ENCODE data around the gene SIK3.

Gene SIK3

GRCh38 chr11:117100556-117100955, 2.3 kb upstream of the SIK3 start:
- no peaks in the 10 kb centered on the region for H3K36me3 ChIP-seq (ENCODE audit: insufficient read depth, low read length)
- no peak overlapping the region for H3K9ac ChIP-seq (ENCODE audit: low read depth, low read length)
- H3K9me3 ChIP-seq (ENCODE audit: insufficient read depth, low read depth, low read length) = no peaks in the 10 kb centered on the region
- H3K27me3 ChIP-seq (ENCODE audit: insufficient read depth, low read length) = no peaks in the 10 kb centered on the region
- H3K27ac ChIP-seq (ENCODE audit: low read depth, low read length) = no peak overlapping the region
- 93% methylated on average over 3 of the region's 3 CpGs for WGBS
- no peak overlapping the region for H3K4me3 ChIP-seq (ENCODE audit: low read length)
- peaks cover 14% of the 10 kb centered on the region for H3K4me1 ChIP-seq (ENCODE audit: insufficient read depth, low read length)

DNA sequence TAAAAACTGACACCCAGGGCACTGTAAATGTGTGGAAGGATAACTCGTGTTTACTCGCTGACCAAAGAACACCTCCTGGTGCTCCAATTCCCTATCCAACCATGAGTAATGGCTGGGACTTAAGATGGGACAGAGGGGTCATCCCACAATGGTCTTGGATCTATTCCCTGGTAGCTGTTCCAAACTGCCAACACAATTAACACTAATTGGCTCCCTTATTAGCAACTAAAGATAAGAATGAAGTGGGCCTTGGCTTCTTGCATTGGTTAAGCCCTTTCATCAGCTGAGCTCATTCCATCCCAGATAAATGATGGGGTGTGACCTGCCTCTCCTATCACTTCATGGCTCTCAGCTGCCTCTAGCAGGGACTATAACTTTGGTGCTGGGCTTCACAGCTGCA, 1.5 kb upstream of the SIK3 start:
- Histone ChIP-seq H3K9ac (ENCODE audit: low read depth, low read length) (no peak overlapping the region), H3K4me3 (ENCODE audit: low read length) (no peak overlapping the region), H3K4me1 (ENCODE audit: insufficient read depth, low read length) (peaks cover 23% of the 10 kb centered on the region), H3K27ac (ENCODE audit: low read depth, low read length) (no peak overlapping the region), H3K36me3 (ENCODE audit: insufficient read depth, low read length) (no peaks in the 10 kb centered on the region), H3K9me3 (ENCODE audit: insufficient read depth, low read depth, low read length) (no peaks in the 10 kb centered on the region), H3K27me3 (ENCODE audit: insufficient read depth, low read length) (no peaks in the 10 kb centered on the region)
- WGBS = 94% methylated on average over 2 of the region's 2 CpGs

DNA sequence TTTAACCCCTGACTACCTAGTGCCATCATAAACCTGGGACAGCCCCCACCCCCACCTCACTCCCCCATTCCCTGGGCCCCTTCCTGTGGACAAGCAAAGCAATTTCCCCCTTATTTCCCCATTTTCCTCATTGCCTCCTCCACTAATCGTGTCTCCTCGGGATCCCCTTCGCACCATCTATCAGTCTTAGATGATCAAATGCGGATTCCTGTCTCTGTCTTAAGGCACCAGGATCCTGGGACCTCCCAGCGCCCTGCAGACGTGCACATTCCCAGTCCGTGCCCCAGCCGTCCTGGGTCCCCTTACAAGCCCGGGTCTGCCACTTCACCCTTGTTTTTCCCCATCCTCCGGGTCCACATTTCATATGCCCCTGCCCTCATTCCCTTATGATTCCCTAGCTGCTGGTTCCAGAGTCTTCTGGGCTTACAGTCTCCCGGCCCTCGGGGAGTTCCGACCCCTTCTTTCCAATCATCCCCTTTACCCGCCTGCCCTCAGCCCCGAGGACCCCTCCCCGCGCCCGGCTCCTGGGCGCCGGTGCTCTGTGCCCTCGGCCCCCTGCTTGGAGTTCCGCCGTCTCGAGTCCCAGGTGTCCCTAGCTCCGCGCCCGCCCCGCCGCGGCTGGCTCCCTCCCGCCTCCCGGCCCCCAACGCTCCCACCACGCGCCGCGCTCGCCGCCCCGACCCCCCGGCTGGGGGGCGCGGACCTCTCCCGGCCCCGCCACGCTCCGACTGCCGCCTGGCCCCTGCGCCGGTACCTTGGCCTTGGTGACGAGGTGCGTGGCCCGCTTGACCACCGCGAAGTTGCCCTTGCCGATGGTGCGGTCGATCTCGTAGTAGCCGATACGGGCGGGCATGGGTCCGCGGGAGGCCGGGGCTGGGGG, 599 bp downstream of the SIK3 start:
- WGBS = under 1% methylated on average over 65 of the region's 65 CpGs
- H3K27ac ChIP-seq (ENCODE audit: low read depth, low read length) = peak overlapping the region; percentile 75

DNA sequence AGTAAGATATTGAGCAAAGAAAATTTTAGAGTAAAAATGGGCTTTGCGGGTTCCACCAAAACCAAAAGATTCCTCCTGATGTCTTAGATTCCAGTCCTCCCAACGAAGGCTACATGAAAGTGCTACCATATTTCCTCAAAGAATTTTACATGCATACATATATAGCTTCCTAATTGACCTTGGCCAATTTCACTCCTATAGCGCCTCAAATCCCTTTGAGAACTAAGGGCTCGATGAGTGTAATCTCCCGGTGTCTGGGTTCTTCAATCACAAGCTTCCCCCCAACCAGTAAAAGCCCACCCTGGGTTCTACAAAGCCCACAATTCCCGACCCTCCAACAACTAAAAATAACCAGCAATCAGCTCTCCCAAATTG, 1.2 kb downstream of the SIK3 start:
- 43% methylated on average over 6 of the region's 6 CpGs for whole genome bisulfite sequencing
- Histone ChIP-seq H3K4me3 (ENCODE audit: low read length) (peak overlapping the region; percentile 76), H3K27ac (ENCODE audit: low read depth, low read length) (no peak overlapping the region), H3K9me3 (ENCODE audit: insufficient read depth, low read depth, low read length) (no peaks in the 10 kb centered on the region), H3K36me3 (ENCODE audit: insufficient read depth, low read length) (no peaks in the 10 kb centered on the region), H3K4me1 (ENCODE audit: insufficient read depth, low read length) (peaks cover 23% of the 10 kb centered on the region), H3K9ac (ENCODE audit: low read depth, low read length) (0 out of 2 replicates have a peak overlapping the region, but pooled peaks have one; percentile 13), H3K27me3 (ENCODE audit: insufficient read depth, low read length) (no peaks in the 10 kb centered on the region)

More for the DNA sequence above, 599 bp downstream of the SIK3 start:
- Histone ChIP-seq H3K9me3 (ENCODE audit: insufficient read depth, low read depth, low read length) (no peaks in the 10 kb centered on the region), H3K27me3 (ENCODE audit: insufficient read depth, low read length) (no peaks in the 10 kb centered on the region), H3K4me3 (ENCODE audit: low read length) (peak overlapping the region; percentile 76), H3K4me1 (ENCODE audit: insufficient read depth, low read length) (peaks cover 23% of the 10 kb centered on the region), H3K36me3 (ENCODE audit: insufficient read depth, low read length) (no peaks in the 10 kb centered on the region), H3K9ac (ENCODE audit: low read depth, low read length) (peak overlapping the region; percentile 92)

GRCh38 chr11:117096201-117096991, 1.8 kb downstream of the SIK3 start:
- Histone ChIP-seq H3K36me3 (ENCODE audit: insufficient read depth, low read length) (no peaks in the 10 kb centered on the region), H3K4me3 (ENCODE audit: low read length) (peak overlapping the region; percentile 76), H3K9ac (ENCODE audit: low read depth, low read length) (no peak overlapping the region; the same call in 1 of the 2 replicates), H3K9me3 (ENCODE audit: insufficient read depth, low read depth, low read length) (no peaks in the 10 kb centered on the region), H3K27ac (ENCODE audit: low read depth, low read length) (peak overlapping the region; percentile 9), H3K4me1 (ENCODE audit: insufficient read depth, low read length) (peaks cover 23% of the 10 kb centered on the region), H3K27me3 (ENCODE audit: insufficient read depth, low read length) (no peaks in the 10 kb centered on the region)
- WGBS = 26% methylated on average over 5 of the region's 6 CpGs

GRCh38 chr11:117095284-117096161, 2.7 kb downstream of the SIK3 start:
- no peaks in the 10 kb centered on the region for H3K36me3 ChIP-seq (ENCODE audit: insufficient read depth, low read length)
- H3K4me3 ChIP-seq (ENCODE audit: low read length) = peak overlapping the region; percentile 76; the same call in 1 of the 2 replicates
- H3K9me3 ChIP-seq (ENCODE audit: insufficient read depth, low read depth, low read length) = no peaks in the 10 kb centered on the region
- no peaks in the 10 kb centered on the region for H3K27me3 ChIP-seq (ENCODE audit: insufficient read depth, low read length)
- no peak overlapping the region for H3K27ac ChIP-seq (ENCODE audit: low read depth, low read length)
- H3K4me1 ChIP-seq (ENCODE audit: insufficient read depth, low read length) = peaks cover 23% of the 10 kb centered on the region
- WGBS = 83% methylated on average over 9 of the region's 9 CpGs
- no peak overlapping the region for H3K9ac ChIP-seq (ENCODE audit: low read depth, low read length)

DNA sequence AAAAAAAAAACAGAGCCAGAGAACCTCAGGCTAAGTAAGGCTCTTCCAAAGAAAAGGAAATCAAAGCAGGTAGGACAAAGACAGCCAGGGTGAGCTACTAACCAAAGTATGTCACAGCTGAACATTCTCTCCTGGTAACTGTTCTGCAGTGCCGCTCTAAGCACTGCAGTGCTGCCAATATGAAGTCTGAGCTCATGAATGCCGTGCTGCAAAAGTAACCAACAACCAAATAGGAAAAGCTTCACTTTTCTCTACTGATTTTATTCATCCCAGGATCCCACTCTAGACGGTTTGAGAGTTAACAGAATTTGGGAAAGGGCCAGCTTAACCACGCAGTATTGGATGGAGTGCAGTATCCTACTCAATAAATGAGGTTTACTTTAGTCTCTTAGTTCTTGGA, 3.5 kb downstream of the SIK3 start:
- H3K36me3 ChIP-seq (ENCODE audit: insufficient read depth, low read length) = no peaks in the 10 kb centered on the region
- H3K27me3 ChIP-seq (ENCODE audit: insufficient read depth, low read length) = no peaks in the 10 kb centered on the region
- no peak overlapping the region for H3K4me3 ChIP-seq (ENCODE audit: low read length)
- H3K27ac ChIP-seq (ENCODE audit: low read depth, low read length) = no peak overlapping the region
- no peaks in the 10 kb centered on the region for H3K9me3 ChIP-seq (ENCODE audit: insufficient read depth, low read depth, low read length)
- WGBS = 66% methylated on average over 4 of the region's 4 CpGs
- H3K4me1 ChIP-seq (ENCODE audit: insufficient read depth, low read length) = peaks cover 23% of the 10 kb centered on the region
- no peak overlapping the region for H3K9ac ChIP-seq (ENCODE audit: low read depth, low read length)

GRCh38 chr11:117092951-117093590, 5.2 kb downstream of the SIK3 start:
- no peak overlapping the region for H3K9ac ChIP-seq (ENCODE audit: low read depth, low read length)
- peaks cover 23% of the 10 kb centered on the region for H3K4me1 ChIP-seq (ENCODE audit: insufficient read depth, low read length)
- no peak overlapping the region for H3K4me3 ChIP-seq (ENCODE audit: low read length)

GRCh38 chr11:117091753-117092477, 6.3 kb downstream of the SIK3 start:
- H3K4me1 ChIP-seq (ENCODE audit: insufficient read depth, low read length) = peaks cover 21% of the 10 kb centered on the region
- H3K4me3 ChIP-seq (ENCODE audit: low read length) = no peak overlapping the region
- no peak overlapping the region for H3K27ac ChIP-seq (ENCODE audit: low read depth, low read length)
- no peak overlapping the region for H3K9ac ChIP-seq (ENCODE audit: low read depth, low read length)
- WGBS = 89% methylated on average over 2 of the region's 4 CpGs
- H3K27me3 ChIP-seq (ENCODE audit: insufficient read depth, low read length) = no peaks in the 10 kb centered on the region
- no peaks in the 10 kb centered on the region for H3K9me3 ChIP-seq (ENCODE audit: insufficient read depth, low read depth, low read length)
- H3K36me3 ChIP-seq (ENCODE audit: insufficient read depth, low read length) = no peaks in the 10 kb centered on the region

More at GRCh38 chr11:117092951-117093590, 5.2 kb downstream of the SIK3 start:
- H3K36me3 ChIP-seq (ENCODE audit: insufficient read depth, low read length) = no peaks in the 10 kb centered on the region
- no peaks in the 10 kb centered on the region for H3K27me3 ChIP-seq (ENCODE audit: insufficient read depth, low read length)
- no peaks in the 10 kb centered on the region for H3K9me3 ChIP-seq (ENCODE audit: insufficient read depth, low read depth, low read length)
- no peak overlapping the region for H3K27ac ChIP-seq (ENCODE audit: low read depth, low read length)
- 93% methylated on average over 5 of the region's 5 CpGs for WGBS
